Measurements from ENCODE around the gene POMT1.

GRCh38 chr9:131487621-131488031 lies 15.1 kb upstream of the POMT1 start:
- TF ChIP-seq CTCF (conservative IDR thresholded peaks at IDR 0.05; ENCODE audit: low read depth, low read length) (no peak), EZH2 (IDR thresholded peaks at IDR 0.05; ENCODE audit: borderline replicate concordance, low read depth, low read length, poor library complexity, severe bottlenecking) (no peak)

All from A673 (cell line).